ENCODE data around the gene NKG7.
"Not testable (repeated sequence)": the region's sequence is repeated elsewhere in the genome, so short reads cannot be mapped to it uniquely, and the experiment has no call there.

NKG7 gene

GRCh38 chr19:51372649-51373504 is at the start of gene NKG7:
NKG7 (minus strand) TSS chr19:51372654; CDS start chr19:51372535, 119 bp downstream.
- no peak for DNase-seq (ENCODE audit: low spot score)

- DNase-seq (ENCODE audit: low spot score), result peak; percentile 69
Observed at GRCh38 chr19:51422053-51422448, 49.6 kb upstream of the NKG7 start.

- no peak for DNase-seq (ENCODE audit: low spot score)
Observed at GRCh38 chr19:51421229-51422052, 49.0 kb upstream of the NKG7 start.

GRCh38 chr19:51420511-51420910 is 48.1 kb upstream of the NKG7 start:
- not testable (repeated sequence) for DNase-seq (ENCODE audit: low spot score)

GRCh38 chr19:51418707-51419106 is 46.3 kb upstream of the NKG7 start:
- no peak for DNase-seq (ENCODE audit: low spot score)

GRCh38 chr19:51417810-51418157 is 45.3 kb upstream of the NKG7 start:
- DNase-seq (ENCODE audit: low spot score), result no peak

- DNase-seq (ENCODE audit: low spot score), result no peak
Observed at GRCh38 chr19:51417107-51417809, 44.8 kb upstream of the NKG7 start, which contains the start of gene SIGLEC10. SIGLEC10 (minus strand) TSS chr19:51417642; CDS start chr19:51417581, 61 bp downstream.

GRCh38 chr19:51416422-51416821 is 44.0 kb upstream of the NKG7 start:
- DNase-seq (ENCODE audit: low spot score), result not testable (repeated sequence)

GRCh38 chr19:51415187-51415586 is 42.7 kb upstream of the NKG7 start:
- no peak for DNase-seq (ENCODE audit: low spot score)

- no peak for DNase-seq (ENCODE audit: low spot score)
Observed at GRCh38 chr19:51410950-51411748, 38.7 kb upstream of the NKG7 start.

- DNase-seq (ENCODE audit: low spot score), result no peak
Observed at GRCh38 chr19:51407511-51408131, 35.2 kb upstream of the NKG7 start.

- DNase-seq (ENCODE audit: low spot score), result no peak
Observed at GRCh38 chr19:51402117-51402516, 29.7 kb upstream of the NKG7 start.

- not testable (repeated sequence) for DNase-seq (ENCODE audit: low spot score)
Observed at GRCh38 chr19:51399936-51400335, 27.5 kb upstream of the NKG7 start.

- no peak for DNase-seq (ENCODE audit: low spot score)
Observed at GRCh38 chr19:51399231-51399630, 26.8 kb upstream of the NKG7 start.

- peak; percentile 10 for DNase-seq (ENCODE audit: low spot score)
Observed at GRCh38 chr19:51398096-51398704, 25.7 kb upstream of the NKG7 start.

GRCh38 chr19:51397453-51397852 is 25.0 kb upstream of the NKG7 start:
- DNase-seq (ENCODE audit: low spot score), result not testable (repeated sequence)

- DNase-seq (ENCODE audit: low spot score), result no peak
Observed at GRCh38 chr19:51396175-51396574, 23.7 kb upstream of the NKG7 start.

GRCh38 chr19:51394050-51394836 is 21.8 kb upstream of the NKG7 start:
- DNase-seq (ENCODE audit: low spot score), result peak; percentile 95

- no peak for DNase-seq (ENCODE audit: low spot score)
Observed at GRCh38 chr19:51392701-51393100, 20.2 kb upstream of the NKG7 start.
